GM23338 (cell line): ENCODE measurements around the gene WDR76.

Experiments
- CREB1 ChIP-seq: fragments of 250-450 bp; sonication (Bioruptor Pico); IDR thresholded peaks from 2 replicates; pipeline ENCODE4 v1.5.0; 2020; ENCODE audit warnings: low read depth, mild to moderate bottlenecking, moderate library complexity
- CTCF ChIP-seq, 2 experiments: fragments of 200-600 bp in 1 of 2; sonication (generic) in 1 of 2; conservative IDR thresholded peaks; 2 replicates each; pipeline versions ENCODE4 v1.5.1 to v1.6.1; 2016 to 2017; ENCODE audit warnings: antibody characterized with exemption in 2 of 2, low read depth in 2 of 2, mild to moderate bottlenecking in 2 of 2, moderate library complexity in 1 of 2
- EZH2 ChIP-seq: fragments of 200-600 bp; sonication (generic); IDR thresholded peaks from one replicate; pipeline ENCODE4 v1.8.0; 2017; ENCODE audit warnings: antibody characterized with exemption, mild to moderate bottlenecking, low read depth; ENCODE audit not compliant: unreplicated experiment
- EZH2phosphoT487 ChIP-seq: fragments of 200-600 bp; sonication (generic); IDR thresholded peaks from one replicate; pipeline ENCODE4 v1.8.1; 2018; ENCODE audit warnings: antibody characterized with exemption; ENCODE audit not compliant: unreplicated experiment
- POLR2AphosphoS5 ChIP-seq: IDR thresholded peaks from 2 replicates; pipeline ENCODE4 v1.6.1; 2016; ENCODE audit warnings: antibody characterized with exemption, low read depth
- TF ChIP-seq, protein P1 (sequence below): fragments of 250-450 bp; sonication (Bioruptor Pico); IDR thresholded peaks from 2 replicates; pipeline ENCODE4 v1.5.0; 2020; ENCODE audit warnings: mild to moderate bottlenecking, moderate library complexity
- TF ChIP-seq, protein P2 (sequence below): IDR thresholded peaks from one replicate; pipeline ENCODE4 v1.6.1; 2018; ENCODE audit warnings: antibody characterized with exemption; ENCODE audit not compliant: unreplicated experiment

GRCh38 chr15:43886558-43886957, 59.8 kb downstream of the WDR76 start:
- no peak for TF ChIP-seq CTCF (conservative IDR thresholded peaks at IDR 0.05; ENCODE audit: low read depth in 2 of 2)
- TF ChIP-seq EZH2, result no peak
- TF ChIP-seq, protein P1, sequence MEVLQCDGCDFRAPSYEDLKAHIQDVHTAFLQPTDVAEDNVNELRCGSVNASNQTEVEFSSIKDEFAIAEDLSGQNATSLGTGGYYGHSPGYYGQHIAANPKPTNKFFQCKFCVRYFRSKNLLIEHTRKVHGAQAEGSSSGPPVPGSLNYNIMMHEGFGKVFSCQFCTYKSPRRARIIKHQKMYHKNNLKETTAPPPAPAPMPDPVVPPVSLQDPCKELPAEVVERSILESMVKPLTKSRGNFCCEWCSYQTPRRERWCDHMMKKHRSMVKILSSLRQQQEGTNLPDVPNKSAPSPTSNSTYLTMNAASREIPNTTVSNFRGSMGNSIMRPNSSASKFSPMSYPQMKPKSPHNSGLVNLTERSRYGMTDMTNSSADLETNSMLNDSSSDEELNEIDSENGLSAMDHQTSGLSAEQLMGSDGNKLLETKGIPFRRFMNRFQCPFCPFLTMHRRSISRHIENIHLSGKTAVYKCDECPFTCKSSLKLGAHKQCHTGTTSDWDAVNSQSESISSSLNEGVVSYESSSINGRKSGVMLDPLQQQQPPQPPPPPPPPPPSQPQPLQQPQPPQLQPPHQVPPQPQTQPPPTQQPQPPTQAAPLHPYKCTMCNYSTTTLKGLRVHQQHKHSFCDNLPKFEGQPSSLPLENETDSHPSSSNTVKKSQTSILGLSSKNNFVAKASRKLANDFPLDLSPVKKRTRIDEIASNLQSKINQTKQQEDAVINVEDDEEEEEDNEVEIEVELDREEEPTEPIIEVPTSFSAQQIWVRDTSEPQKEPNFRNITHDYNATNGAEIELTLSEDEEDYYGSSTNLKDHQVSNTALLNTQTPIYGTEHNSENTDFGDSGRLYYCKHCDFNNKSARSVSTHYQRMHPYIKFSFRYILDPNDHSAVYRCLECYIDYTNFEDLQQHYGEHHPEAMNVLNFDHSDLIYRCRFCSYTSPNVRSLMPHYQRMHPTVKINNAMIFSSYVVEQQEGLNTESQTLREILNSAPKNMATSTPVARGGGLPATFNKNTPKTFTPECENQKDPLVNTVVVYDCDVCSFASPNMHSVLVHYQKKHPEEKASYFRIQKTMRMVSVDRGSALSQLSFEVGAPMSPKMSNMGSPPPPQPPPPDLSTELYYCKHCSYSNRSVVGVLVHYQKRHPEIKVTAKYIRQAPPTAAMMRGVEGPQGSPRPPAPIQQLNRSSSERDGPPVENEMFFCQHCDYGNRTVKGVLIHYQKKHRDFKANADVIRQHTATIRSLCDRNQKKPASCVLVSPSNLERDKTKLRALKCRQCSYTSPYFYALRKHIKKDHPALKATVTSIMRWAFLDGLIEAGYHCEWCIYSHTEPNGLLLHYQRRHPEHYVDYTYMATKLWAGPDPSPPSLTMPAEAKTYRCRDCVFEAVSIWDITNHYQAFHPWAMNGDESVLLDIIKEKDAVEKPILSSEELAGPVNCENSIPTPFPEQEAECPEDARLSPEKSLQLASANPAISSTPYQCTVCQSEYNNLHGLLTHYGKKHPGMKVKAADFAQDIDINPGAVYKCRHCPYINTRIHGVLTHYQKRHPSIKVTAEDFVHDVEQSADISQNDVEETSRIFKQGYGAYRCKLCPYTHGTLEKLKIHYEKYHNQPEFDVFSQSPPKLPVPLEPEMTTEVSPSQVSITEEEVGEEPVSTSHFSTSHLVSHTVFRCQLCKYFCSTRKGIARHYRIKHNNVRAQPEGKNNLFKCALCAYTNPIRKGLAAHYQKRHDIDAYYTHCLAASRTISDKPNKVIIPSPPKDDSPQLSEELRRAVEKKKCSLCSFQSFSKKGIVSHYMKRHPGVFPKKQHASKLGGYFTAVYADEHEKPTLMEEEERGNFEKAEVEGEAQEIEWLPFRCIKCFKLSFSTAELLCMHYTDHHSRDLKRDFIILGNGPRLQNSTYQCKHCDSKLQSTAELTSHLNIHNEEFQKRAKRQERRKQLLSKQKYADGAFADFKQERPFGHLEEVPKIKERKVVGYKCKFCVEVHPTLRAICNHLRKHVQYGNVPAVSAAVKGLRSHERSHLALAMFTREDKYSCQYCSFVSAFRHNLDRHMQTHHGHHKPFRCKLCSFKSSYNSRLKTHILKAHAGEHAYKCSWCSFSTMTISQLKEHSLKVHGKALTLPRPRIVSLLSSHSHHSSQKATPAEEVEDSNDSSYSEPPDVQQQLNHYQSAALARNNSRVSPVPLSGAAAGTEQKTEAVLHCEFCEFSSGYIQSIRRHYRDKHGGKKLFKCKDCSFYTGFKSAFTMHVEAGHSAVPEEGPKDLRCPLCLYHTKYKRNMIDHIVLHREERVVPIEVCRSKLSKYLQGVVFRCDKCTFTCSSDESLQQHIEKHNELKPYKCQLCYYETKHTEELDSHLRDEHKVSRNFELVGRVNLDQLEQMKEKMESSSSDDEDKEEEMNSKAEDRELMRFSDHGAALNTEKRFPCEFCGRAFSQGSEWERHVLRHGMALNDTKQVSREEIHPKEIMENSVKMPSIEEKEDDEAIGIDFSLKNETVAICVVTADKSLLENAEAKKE (CRISPR knock-in tag), result no peak
- TF ChIP-seq EZH2phosphoT487, result no peak
- TF ChIP-seq, protein P2, sequence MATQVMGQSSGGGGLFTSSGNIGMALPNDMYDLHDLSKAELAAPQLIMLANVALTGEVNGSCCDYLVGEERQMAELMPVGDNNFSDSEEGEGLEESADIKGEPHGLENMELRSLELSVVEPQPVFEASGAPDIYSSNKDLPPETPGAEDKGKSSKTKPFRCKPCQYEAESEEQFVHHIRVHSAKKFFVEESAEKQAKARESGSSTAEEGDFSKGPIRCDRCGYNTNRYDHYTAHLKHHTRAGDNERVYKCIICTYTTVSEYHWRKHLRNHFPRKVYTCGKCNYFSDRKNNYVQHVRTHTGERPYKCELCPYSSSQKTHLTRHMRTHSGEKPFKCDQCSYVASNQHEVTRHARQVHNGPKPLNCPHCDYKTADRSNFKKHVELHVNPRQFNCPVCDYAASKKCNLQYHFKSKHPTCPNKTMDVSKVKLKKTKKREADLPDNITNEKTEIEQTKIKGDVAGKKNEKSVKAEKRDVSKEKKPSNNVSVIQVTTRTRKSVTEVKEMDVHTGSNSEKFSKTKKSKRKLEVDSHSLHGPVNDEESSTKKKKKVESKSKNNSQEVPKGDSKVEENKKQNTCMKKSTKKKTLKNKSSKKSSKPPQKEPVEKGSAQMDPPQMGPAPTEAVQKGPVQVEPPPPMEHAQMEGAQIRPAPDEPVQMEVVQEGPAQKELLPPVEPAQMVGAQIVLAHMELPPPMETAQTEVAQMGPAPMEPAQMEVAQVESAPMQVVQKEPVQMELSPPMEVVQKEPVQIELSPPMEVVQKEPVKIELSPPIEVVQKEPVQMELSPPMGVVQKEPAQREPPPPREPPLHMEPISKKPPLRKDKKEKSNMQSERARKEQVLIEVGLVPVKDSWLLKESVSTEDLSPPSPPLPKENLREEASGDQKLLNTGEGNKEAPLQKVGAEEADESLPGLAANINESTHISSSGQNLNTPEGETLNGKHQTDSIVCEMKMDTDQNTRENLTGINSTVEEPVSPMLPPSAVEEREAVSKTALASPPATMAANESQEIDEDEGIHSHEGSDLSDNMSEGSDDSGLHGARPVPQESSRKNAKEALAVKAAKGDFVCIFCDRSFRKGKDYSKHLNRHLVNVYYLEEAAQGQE, result no peak
- no peak for TF ChIP-seq CREB1 (CRISPR knock-in tag)
- no peak for TF ChIP-seq POLR2AphosphoS5
